K562 (cell line): ENCODE data around the gene LRRC8A. TPM values are rescaled to one million over a fixed set of nuclear protein-coding genes. Genes with fewer than 3 reads are reported as not detected.

Experiments
- BRCA1 ChIP-seq, 2 experiments: fragments of 450-650 bp in 1 of 2; sonication (generic) in 1 of 2; formaldehyde crosslinking in 1 of 2; IDR thresholded peaks; 2 replicates each; pipeline versions ENCODE4 v1.5.0 to v1.6.1; 2017 to 2020; ENCODE audit warnings: mild to moderate bottlenecking in 1 of 2, missing genetic modification reagents in 1 of 2
- CHCHD3 ChIP-seq: fragments of 250-450 bp; sonication (Bioruptor Pico); IDR thresholded peaks from 2 replicates; pipeline ENCODE4 v2.1.2; 2022; ENCODE audit warnings: mild to moderate bottlenecking
- E2F4 ChIP-seq: sonication (generic); formaldehyde crosslinking; IDR thresholded peaks from 2 replicates; pipeline ENCODE4 v1.8.0; 2022; ENCODE audit warnings: mild to moderate bottlenecking, low read depth, missing genetic modification reagents
- EHMT2 ChIP-seq: fragments of 450-650 bp; IDR thresholded peaks from 2 replicates; pipeline ENCODE4 v1.6.1; 2018; ENCODE audit warnings: antibody characterized with exemption
- ELK3 ChIP-seq: fragments of 450-650 bp; formaldehyde crosslinking; IDR thresholded peaks from 2 replicates; pipeline ENCODE4 v1.4.0; 2020; ENCODE audit warnings: mild to moderate bottlenecking
- GATA2 ChIP-seq: sonication (generic); formaldehyde crosslinking; IDR thresholded peaks from 2 replicates; pipeline ENCODE4 v1.4.0; 2020; ENCODE audit warnings: mild to moderate bottlenecking, missing genetic modification reagents
- HNRNPUL1 ChIP-seq: fragments of 200-400 bp; formaldehyde crosslinking; IDR thresholded peaks from 2 replicates; pipeline ENCODE4 v1.6.1; 2017; ENCODE audit warnings: low read length
- KDM4B ChIP-seq, 2 experiments: fragments of 450-650 bp in 1 of 2; sonication (generic) in 1 of 2; IDR thresholded peaks; 2 replicates each; pipeline ENCODE4 v1.6.1; 2016 to 2017; ENCODE audit warnings: borderline replicate concordance in 2 of 2, antibody characterized with exemption in 1 of 2, low read depth in 1 of 2, mild to moderate bottlenecking in 1 of 2
- MAFK ChIP-seq: IDR thresholded peaks from 2 replicates; pipeline ENCODE4 v1.6.1; 2011; ENCODE audit warnings: low read length, improper control_type of control experiment
- MCM5 ChIP-seq: fragments of 450-650 bp; IDR thresholded peaks from 2 replicates; pipeline ENCODE4 v1.6.1; 2016; ENCODE audit warnings: low read depth
- NR2C2 ChIP-seq, 2 experiments: fragments of 200-800 bp in 1 of 2; sonication (Bioruptor generic) in 1 of 2; sonication (generic) in 1 of 2; formaldehyde crosslinking in 1 of 2; IDR thresholded peaks; 2 replicates each; pipeline versions ENCODE4 v1.6.1 to v1.8.0; 2016 to 2022; ENCODE audit warnings: mild to moderate bottlenecking in 1 of 2, missing compliant biosample characterization in 1 of 2, missing genetic modification characterization in 1 of 2, missing genetic modification reagents in 1 of 2
- ZBTB33 ChIP-seq: sonication (generic); formaldehyde crosslinking; IDR thresholded peaks from 2 replicates; pipeline ENCODE4 v1.8.1; 2023; ENCODE audit warnings: mild to moderate bottlenecking, missing genetic modification reagents
- ZFP1 ChIP-seq: fragments of 450-650 bp; formaldehyde crosslinking; IDR thresholded peaks from 2 replicates; pipeline ENCODE4 v1.4.0; 2020; ENCODE audit warnings: mild to moderate bottlenecking, mixed read lengths
- ZNF232 ChIP-seq: sonication (generic); formaldehyde crosslinking; IDR thresholded peaks from 2 replicates; pipeline ENCODE4 v1.8.0; 2022; ENCODE audit warnings: mild to moderate bottlenecking, missing genetic modification reagents
- ZNF282 ChIP-seq: sonication (generic); formaldehyde crosslinking; IDR thresholded peaks from 2 replicates; pipeline ENCODE4 v1.8.1; 2023; ENCODE audit warnings: missing genetic modification reagents
- ZNF551 ChIP-seq: fragments of 250-450 bp; sonication (Bioruptor Pico); IDR thresholded peaks from 2 replicates; pipeline ENCODE4 v1.5.0; 2021; ENCODE audit warnings: mild to moderate bottlenecking, moderate library complexity
- polyA plus RNA-seq, 8 experiments: library from polyadenylated mRNA; depleted of rRNA in 4 of 8; stranded (reverse) in 5 of 8; unstranded in 3 of 8; fragments of >200 nt; fragmentation: Nextera tagmentation in 2 of 8; fragmentation: Illumina TruSeq in 1 of 8; extraction: Ambion mirVana in 2 of 8; extraction: Trizol in 1 of 8; gene quantifications; 2 replicates each; pipeline versions ENCODE4 v1.2.1 to v1.2.3, GENCODE V29; 2011 to 2014; ENCODE audit warnings: inconsistent platforms in 1 of 8, missing spikeins in 1 of 8
- total RNA-seq, 7 experiments: library from RNA; depleted of rRNA in 6 of 7; stranded (reverse); fragments of >200 nt in 6 of 7; fragmentation: Illumina TruSeq in 2 of 7; extraction: Trizol in 2 of 7; gene quantifications; 2 replicates each; pipeline versions ENCODE4 v1.2.1 to v1.2.3, GENCODE V29; 2011 to 2021; ENCODE audit warnings: low replicate concordance in 1 of 7
- TF ChIP-seq, protein P1 (sequence below): fragments of 250-450 bp; sonication (Bioruptor Pico); IDR thresholded peaks from 2 replicates; pipeline ENCODE4 v1.8.0; 2021; ENCODE audit warnings: moderate library complexity, mild to moderate bottlenecking, inconsistent platforms
- TF ChIP-seq, protein P2 (sequence below), 2 experiments: fragments of 450-650 bp; conservative IDR thresholded peaks; 2 replicates each; pipeline ENCODE4 v1.6.1; 2017; ENCODE audit warnings: mild to moderate bottlenecking in 2 of 2, moderate library complexity in 2 of 2

Gene LRRC8A
- total and polyA plus RNA-seq, 9 of the 15 experiments (the other 6 are each of a cell fraction or from before 2014, with no cell fraction given) = 2.9 to 24.7 (median 8.9) TPM

GRCh38 chr9:128845186-128845931 is 36.6 kb upstream of the LRRC8A start (continued):
- TF ChIP-seq HNRNPUL1 (no peak), ZFP1 (CRISPR knock-in tag) (no peak), MCM5 (no peak), MAFK (no peak), NR2C2 (CRISPR knock-in tag; IDR thresholded peaks at IDR 0.05) (no peak), NR2C2 (tag; IDR thresholded peaks at IDR 0.05) (no peak), ZNF551 (CRISPR knock-in tag) (no peak), KDM4B (IDR thresholded peaks at IDR 0.05; ENCODE audit: borderline replicate concordance in 2 of 2, low read depth in 1 of 2) (no peak), ZNF282 (CRISPR knock-in tag) (no peak), ZBTB33 (CRISPR knock-in tag) (peak; percentile 63; the same call in 1 of the 2 replicates), GATA2 (CRISPR knock-in tag) (peak; percentile 73), E2F4 (CRISPR knock-in tag) (0 out of 2 replicates have a peak, but pooled peaks have one; percentile 12), ELK3 (CRISPR knock-in tag) (no peak), CHCHD3 (CRISPR knock-in tag) (no peak), BRCA1 (IDR thresholded peaks at IDR 0.05) (no peak), BRCA1 (CRISPR knock-in tag; IDR thresholded peaks at IDR 0.05) (no peak), ZNF232 (CRISPR knock-in tag) (no peak), EHMT2 (0 out of 2 replicates have a peak, but pooled peaks have one; percentile 35)
- TF ChIP-seq, protein P1, sequence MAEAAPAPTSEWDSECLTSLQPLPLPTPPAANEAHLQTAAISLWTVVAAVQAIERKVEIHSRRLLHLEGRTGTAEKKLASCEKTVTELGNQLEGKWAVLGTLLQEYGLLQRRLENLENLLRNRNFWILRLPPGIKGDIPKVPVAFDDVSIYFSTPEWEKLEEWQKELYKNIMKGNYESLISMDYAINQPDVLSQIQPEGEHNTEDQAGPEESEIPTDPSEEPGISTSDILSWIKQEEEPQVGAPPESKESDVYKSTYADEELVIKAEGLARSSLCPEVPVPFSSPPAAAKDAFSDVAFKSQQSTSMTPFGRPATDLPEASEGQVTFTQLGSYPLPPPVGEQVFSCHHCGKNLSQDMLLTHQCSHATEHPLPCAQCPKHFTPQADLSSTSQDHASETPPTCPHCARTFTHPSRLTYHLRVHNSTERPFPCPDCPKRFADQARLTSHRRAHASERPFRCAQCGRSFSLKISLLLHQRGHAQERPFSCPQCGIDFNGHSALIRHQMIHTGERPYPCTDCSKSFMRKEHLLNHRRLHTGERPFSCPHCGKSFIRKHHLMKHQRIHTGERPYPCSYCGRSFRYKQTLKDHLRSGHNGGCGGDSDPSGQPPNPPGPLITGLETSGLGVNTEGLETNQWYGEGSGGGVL (CRISPR knock-in tag) = no peak
- TF ChIP-seq, protein P2, sequence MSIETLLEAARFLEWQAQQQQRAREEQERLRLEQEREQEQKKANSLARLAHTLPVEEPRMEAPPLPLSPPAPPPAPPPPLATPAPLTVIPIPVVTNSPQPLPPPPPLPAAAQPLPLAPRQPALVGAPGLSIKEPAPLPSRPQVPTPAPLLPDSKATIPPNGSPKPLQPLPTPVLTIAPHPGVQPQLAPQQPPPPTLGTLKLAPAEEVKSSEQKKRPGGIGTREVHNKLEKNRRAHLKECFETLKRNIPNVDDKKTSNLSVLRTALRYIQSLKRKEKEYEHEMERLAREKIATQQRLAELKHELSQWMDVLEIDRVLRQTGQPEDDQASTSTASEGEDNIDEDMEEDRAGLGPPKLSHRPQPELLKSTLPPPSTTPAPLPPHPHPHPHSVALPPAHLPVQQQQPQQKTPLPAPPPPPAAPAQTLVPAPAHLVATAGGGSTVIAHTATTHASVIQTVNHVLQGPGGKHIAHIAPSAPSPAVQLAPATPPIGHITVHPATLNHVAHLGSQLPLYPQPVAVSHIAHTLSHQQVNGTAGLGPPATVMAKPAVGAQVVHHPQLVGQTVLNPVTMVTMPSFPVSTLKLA (conservative IDR thresholded peaks at IDR 0.05) = peak in 1 of 2 experiments; percentile 60; a peak in 2 of 4 replicates
